HG03342 (cell line): Measurements from ENCODE around the gene CHCHD4.
A peak's percentile ranks its signal among the peaks of the same experiment; 100 is the strongest.

ENCODE experiments used
- ATAC-seq: cut with Tn5 transposase; IDR thresholded peaks from one replicate; pipeline ENCODE4 v1.9.1; 2021; ENCODE audit warnings: mild to moderate bottlenecking, moderate library complexity; ENCODE audit not compliant: unreplicated experiment

CHCHD4 gene

GRCh38 chr3:14138109-14138877 lies 13.6 kb upstream of the CHCHD4 start:
- ATAC-seq, result no peak

GRCh38 chr3:14137445-14137844 lies 12.8 kb upstream of the CHCHD4 start:
- ATAC-seq, result no peak

- no peak for ATAC-seq
These were observed 12.3 kb upstream of the CHCHD4 start for GRCh38 chr3:14137004-14137403.

GRCh38 chr3:14135581-14135980 lies 10.9 kb upstream of the CHCHD4 start:
- no peak for ATAC-seq

GRCh38 chr3:14134291-14134690 lies 9.6 kb upstream of the CHCHD4 start:
- no peak for ATAC-seq

- ATAC-seq, result no peak
These were observed 9.2 kb upstream of the CHCHD4 start for GRCh38 chr3:14133876-14134275.

- ATAC-seq, result no peak
These were observed 8.6 kb upstream of the CHCHD4 start for GRCh38 chr3:14133188-14133800.

GRCh38 chr3:14132689-14133088 lies 8.0 kb upstream of the CHCHD4 start:
- ATAC-seq, result no peak

GRCh38 chr3:14132120-14132519 lies 7.5 kb upstream of the CHCHD4 start:
- ATAC-seq, result no peak

GRCh38 chr3:14131134-14131533 lies 6.5 kb upstream of the CHCHD4 start:
- no peak for ATAC-seq

- ATAC-seq, result no peak
These were observed 6.0 kb upstream of the CHCHD4 start for GRCh38 chr3:14130707-14131106.

- ATAC-seq, result no peak
These were observed 5.6 kb upstream of the CHCHD4 start for GRCh38 chr3:14130230-14130629.

GRCh38 chr3:14129296-14129695 lies 4.6 kb upstream of the CHCHD4 start:
- no peak for ATAC-seq

- ATAC-seq, result no peak
These were observed 4.1 kb upstream of the CHCHD4 start for GRCh38 chr3:14128724-14129123.

- ATAC-seq, result no peak
These were observed 3.0 kb upstream of the CHCHD4 start for GRCh38 chr3:14127516-14128161.

- no peak for ATAC-seq
These were observed 2.3 kb upstream of the CHCHD4 start for GRCh38 chr3:14126887-14127505.

- no peak for ATAC-seq
These were observed 1.6 kb upstream of the CHCHD4 start for GRCh38 chr3:14126017-14126886.

GRCh38 chr3:14125193-14126016 lies 735 bp upstream of the CHCHD4 start:
- peak; percentile 26 for ATAC-seq

- peak; percentile 35 for ATAC-seq
These were observed 451 bp downstream of the CHCHD4 start for GRCh38 chr3:14124223-14124614.
